Endothelial cell of umbilical vein (primary cell): ENCODE results near the gene RPL18A. TPM values are rescaled to one million over a fixed set of nuclear protein-coding genes. Genes with fewer than 3 reads are reported as not detected.

Source experiments
- BruUV-seq: library from RNA; stranded (reverse); fragments of 400-500 nt; replicated peaks from 2 replicates; lab custom pipeline; 2021; lab: Mats Ljungman, UMichigan
- CTCF ChIA-PET: fragments of 300-600, 350-600 bp; sonication (Branson Sonifier 250); formaldehyde crosslinking; loops from one replicate; lab custom pipeline; 2021; ENCODE audit warnings: antibody characterized with exemption, inconsistent platforms; lab: Charles Lee
- POLR2A ChIA-PET: fragments of 300-600, 350-600 bp; sonication (Branson Sonifier 250); formaldehyde crosslinking; loops from one replicate; lab custom pipeline; 2021; ENCODE audit warnings: antibody characterized with exemption, inconsistent platforms; lab: Charles Lee
- DNase-seq: peaks from one replicate; pipeline ENCODE4 v3.0.0-alpha.2; 2011; ENCODE audit warnings: low read depth, low spot score
- FAIRE-seq: peaks from 2 replicates; lab custom pipeline; 2011; peaks lifted over from hg19 to GRCh38; lab: Jason Lieb, UNC
- H2AFZ ChIP-seq: 2 replicates; pipeline ENCODE4 v1.6.0; 2012; ENCODE audit warnings: low read depth, low read length, control low read depth, inconsistent platforms
- H3K27ac ChIP-seq: 2 replicates; pipeline ENCODE4 v1.5.1; 2011; ENCODE audit warnings: low read depth, mild to moderate bottlenecking, control low read depth, low read length, moderate library complexity; ENCODE audit not compliant: insufficient read depth
- H3K27me3 ChIP-seq, 2 experiments: 2 replicates each; pipeline versions ENCODE4 v1.6.0 to v1.6.1; 2011; ENCODE audit warnings: low read length in 2 of 2, mixed read lengths in 1 of 2; ENCODE audit not compliant: control insufficient read depth in 2 of 2, insufficient read depth in 2 of 2
- H3K36me3 ChIP-seq, 2 experiments: 2 replicates in 1 of 2; 3 replicates in 1 of 2; pipeline ENCODE4 v1.5.1; 2011; ENCODE audit warnings: low read length in 2 of 2, mild to moderate bottlenecking in 1 of 2, moderate library complexity in 1 of 2; ENCODE audit not compliant: control insufficient read depth in 2 of 2, insufficient read depth in 2 of 2; ENCODE audit errors: extremely low read depth in 1 of 2
- H3K4me1 ChIP-seq: 3 replicates; pipeline ENCODE4 v1.5.1; 2011; ENCODE audit warnings: mild to moderate bottlenecking, low read length; ENCODE audit not compliant: control insufficient read depth, insufficient read depth; ENCODE audit errors: extremely low read depth
- H3K4me2 ChIP-seq: 2 replicates; pipeline ENCODE4 v1.6.1; 2011; ENCODE audit warnings: low read length, control low read depth, mixed read lengths; ENCODE audit not compliant: insufficient read depth
- H3K4me3 ChIP-seq, 3 experiments: fragments of 200-600 bp in 1 of 3; sonication (generic), shearing (Covaris generic) in 1 of 3; replicated peaks in 1 of 3; 2 replicates each; pipeline ENCODE4 v1.5.1; 2011 to 2016; ENCODE audit warnings: control low read depth in 3 of 3, low read length in 3 of 3, mild to moderate bottlenecking in 2 of 3, inconsistent platforms in 1 of 3, low read depth in 1 of 3, moderate library complexity in 1 of 3; ENCODE audit not compliant: insufficient read depth in 1 of 3
- H3K79me2 ChIP-seq: 2 replicates; pipeline ENCODE4 v1.6.0; 2012; ENCODE audit warnings: low read length, inconsistent platforms; ENCODE audit not compliant: control insufficient read depth, insufficient read depth
- H3K9ac ChIP-seq: replicated peaks from 2 replicates; pipeline ENCODE3; 2011; ENCODE audit warnings: low read length, control low read depth; ENCODE audit not compliant: insufficient read depth; ENCODE audit errors: extremely low read depth
- H3K9me1 ChIP-seq: replicated peaks from 3 replicates; pipeline ENCODE4 v1.6.0; 2011; ENCODE audit warnings: mild to moderate bottlenecking, low read length; ENCODE audit not compliant: control insufficient read depth, insufficient read depth; ENCODE audit errors: extremely low read depth
- H3K9me3 ChIP-seq: replicated peaks from 2 replicates; pipeline ENCODE4 v1.5.1; 2012; ENCODE audit warnings: low read length, inconsistent platforms; ENCODE audit not compliant: control insufficient read depth, insufficient read depth
- H4K20me1 ChIP-seq: replicated peaks from 2 replicates; pipeline ENCODE3; 2011; ENCODE audit warnings: mild to moderate bottlenecking, low read length; ENCODE audit not compliant: control insufficient read depth, insufficient read depth; ENCODE audit errors: extremely low read depth
- CTCF ChIP-seq, 2 donors: IDR thresholded peaks; 1 replicate in 1 of 2; 2 replicates in 1 of 2; pipeline ENCODE4 v1.5.1; 2011; ENCODE audit warnings: low read length in 2 of 2, mild to moderate bottlenecking in 2 of 2, moderate library complexity in 2 of 2, control low read depth in 1 of 2, inconsistent platforms in 1 of 2, low read depth in 1 of 2; ENCODE audit not compliant: insufficient read depth in 1 of 2; ENCODE audit errors: extremely low read depth in 1 of 2
- EZH2 ChIP-seq: IDR thresholded peaks from 2 replicates; pipeline ENCODE4 v1.6.1; 2012; ENCODE audit warnings: borderline replicate concordance, low read depth, mild to moderate bottlenecking, moderate library complexity, low read length, inconsistent platforms; ENCODE audit not compliant: severe bottlenecking
- FOS ChIP-seq: IDR thresholded peaks from 2 replicates; pipeline ENCODE4 v1.6.1; 2011; ENCODE audit warnings: mild to moderate bottlenecking, low read length, moderate library complexity, borderline replicate concordance; ENCODE audit not compliant: insufficient read depth
- GATA2 ChIP-seq: IDR thresholded peaks from 2 replicates; pipeline ENCODE4 v1.7.0; 2011; ENCODE audit warnings: low read depth, mild to moderate bottlenecking, moderate library complexity, mixed read lengths, low read length; ENCODE audit not compliant: insufficient read length, insufficient read depth
- JUN ChIP-seq: IDR thresholded peaks from 2 replicates; pipeline ENCODE4 v1.6.1; 2011; ENCODE audit warnings: borderline replicate concordance, low read depth; ENCODE audit not compliant: insufficient read length, insufficient read depth
- MAX ChIP-seq: IDR thresholded peaks from 2 replicates; pipeline ENCODE4 v1.6.1; 2011; ENCODE audit not compliant: insufficient read depth, insufficient read length
- MYC ChIP-seq: IDR thresholded peaks from one replicate; pipeline ENCODE4 v1.6.1; 2011; ENCODE audit warnings: mild to moderate bottlenecking, low read depth, low read length
- POLR2A ChIP-seq: IDR thresholded peaks from 2 replicates; pipeline ENCODE4 v1.6.1; 2012; ENCODE audit warnings: low read depth, mild to moderate bottlenecking, control low read depth, low read length
- POLR2AphosphoS5 ChIP-seq: IDR thresholded peaks from 2 replicates; pipeline ENCODE4 v1.6.1; 2012; ENCODE audit warnings: low read depth, mild to moderate bottlenecking, control low read depth, low read length, moderate library complexity; ENCODE audit not compliant: insufficient read depth
- dilution Hi-C: fragments of 300-500 bp; cut with MboI; formaldehyde crosslinking; loops from one replicate; pipeline ENCODE4 v1.15.0; 2019; ENCODE audit warnings: low sequenced_read_pairs; ENCODE audit not compliant: extremely low pct_ligation_motif_present
- intact Hi-C: fragments of 100-400 bp; cut with micrococcal nuclease; formaldehyde crosslinking; loops from one replicate; pipeline ENCODE4 v1.10.0; 2022
- polyA plus RNA-seq, 4 experiments: library from polyadenylated mRNA; depleted of rRNA in 3 of 4; stranded (reverse) in 3 of 4; unstranded in 1 of 4; fragments of >200 nt; gene quantifications; 2 replicates each; pipeline versions ENCODE4 v1.2.1 to v1.2.3, GENCODE V29; 2011 to 2012; ENCODE audit warnings: missing spikeins in 1 of 4
- total RNA-seq: library from RNA; stranded (reverse); gene quantifications from 2 replicates; pipeline ENCODE4 v1.2.3, GENCODE V29; 2021

Gene RPL18A
- total and polyA plus RNA-seq, 2 donors (not counting 3 experiments of a cell fraction or from before 2014, with no cell fraction given) = 1,970 to 2,869 TPM

- H3K27me3 ChIP-seq = no peaks in the 10 kb centered on the region
- H3K9me3 ChIP-seq = no peaks in the 10 kb centered on the region
- DNase-seq (no peak), FAIRE-seq (no peak)
- TF ChIP-seq CTCF (IDR thresholded peaks at IDR 0.05; ENCODE audit: extremely low read depth in 1 of 2, insufficient read depth in 1 of 2, low read depth in 1 of 2, low read length in 2 of 2) = no peak
- no peak for TF ChIP-seq MYC
- TF ChIP-seq EZH2 = no peak
- no peak for TF ChIP-seq MAX
- TF ChIP-seq GATA2 = no peak
- no peak for TF ChIP-seq FOS
- no peak for TF ChIP-seq POLR2A
- TF ChIP-seq POLR2AphosphoS5 = no peak
- TF ChIP-seq JUN = no peak
- H4K20me1 ChIP-seq = no peaks in the 10 kb centered on the region
- H3K9ac ChIP-seq = no peak overlapping the region
- no peak overlapping the region for H3K4me3 ChIP-seq
- no peaks in the 10 kb centered on the region for H3K9me1 ChIP-seq
- no peaks in the 10 kb centered on the region for H3K4me1 ChIP-seq
- BruUV-seq = no TSS peak
- intact Hi-C loops (no loop called here), dilution Hi-C loops (no loop called here)
- H3K27ac ChIP-seq = no peak overlapping the region
- H3K36me3 ChIP-seq = no peaks in the 10 kb centered on the region
- no peak overlapping the region for H2AFZ ChIP-seq
- POLR2A ChIA-PET = no interaction called here
- H3K4me2 ChIP-seq = no peak overlapping the region
- no peaks in the 10 kb centered on the region for H3K79me2 ChIP-seq
- CTCF ChIA-PET = no interaction called here
Observed at GRCh38 chr19:17908244-17908643, 48.5 kb downstream of the RPL18A start.
